Measurements from ENCODE around the gene SMIM44.

Gene SMIM44

DNA sequence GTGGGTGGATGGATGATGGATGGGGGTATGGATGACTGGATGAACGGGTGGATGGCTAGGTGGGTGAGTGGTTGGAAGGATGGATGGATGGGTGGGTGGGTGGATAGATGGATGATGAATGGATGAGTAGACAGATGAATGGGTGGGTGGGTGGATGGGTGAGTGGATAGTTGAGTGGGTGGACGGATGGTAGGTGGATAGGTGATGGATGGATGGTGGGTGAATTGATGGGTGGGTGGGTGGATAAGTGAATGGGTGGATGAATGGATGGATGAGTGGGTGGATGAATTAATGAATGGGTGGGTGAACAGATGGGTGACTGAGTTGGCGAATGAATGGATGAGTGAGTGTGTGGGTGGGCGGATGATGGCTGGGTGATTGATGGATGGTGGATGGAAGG, 7.8 kb downstream of the SMIM44 start:
- DNase-seq, result no peak

- DNase-seq, result no peak
These were observed 8.6 kb downstream of the SMIM44 start for GRCh38 chr19:3474614-3475013.

DNA sequence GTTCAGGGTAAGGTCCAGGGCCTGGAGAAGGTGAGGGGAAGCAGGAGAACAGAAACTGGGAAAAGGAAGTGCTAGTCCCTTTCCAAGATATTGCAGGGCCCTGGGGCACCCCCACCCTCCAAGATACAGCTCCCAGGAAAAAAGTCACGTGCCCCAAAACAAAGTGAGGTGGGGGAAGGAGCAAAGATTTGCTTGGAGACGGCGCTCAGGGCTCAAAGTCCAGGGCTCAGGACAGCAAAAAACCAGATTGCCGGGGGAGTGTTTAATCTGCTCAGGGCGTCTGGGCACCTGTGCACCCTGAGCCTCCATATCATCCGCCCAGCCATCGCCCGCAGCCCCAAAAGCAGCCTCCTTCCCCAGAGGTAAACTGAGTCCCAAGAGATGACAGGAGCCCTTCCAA, 9.2 kb downstream of the SMIM44 start:
- DNase-seq, result no peak

- DNase-seq, result no peak
These were observed 11.1 kb downstream of the SMIM44 start for GRCh38 chr19:3471954-3472655.

DNA sequence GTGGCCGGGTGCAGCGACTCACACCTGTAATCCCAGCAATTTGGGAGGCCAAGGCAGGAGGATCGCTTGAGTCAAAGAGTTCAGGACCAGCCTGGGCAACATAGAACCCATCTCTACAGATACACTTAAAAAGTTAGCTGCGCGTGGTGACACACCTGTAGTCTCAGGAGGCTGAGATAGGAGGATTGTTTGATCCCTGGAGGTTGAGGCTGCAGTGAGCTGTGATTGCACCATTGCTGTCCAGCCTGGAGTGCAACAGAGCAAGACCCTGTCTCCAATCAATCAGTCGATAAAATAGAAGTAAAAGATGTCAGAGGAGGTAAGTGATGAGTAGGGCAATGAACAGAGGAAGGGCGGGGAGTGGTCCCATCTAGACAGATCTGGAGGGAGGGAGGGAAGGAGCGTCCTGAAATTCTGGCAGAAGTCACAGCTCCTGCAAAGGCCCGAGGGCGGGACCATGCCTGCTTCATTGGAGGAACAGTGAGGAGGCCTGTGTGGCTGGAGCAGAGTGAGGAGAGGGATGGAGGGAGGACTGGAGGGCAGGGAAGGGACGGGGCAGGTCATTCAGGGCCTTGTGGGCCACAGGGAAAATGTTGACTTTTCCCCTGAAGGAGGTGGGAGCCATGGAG, 12.6 kb downstream of the SMIM44 start:
- no peak for DNase-seq

DNA sequence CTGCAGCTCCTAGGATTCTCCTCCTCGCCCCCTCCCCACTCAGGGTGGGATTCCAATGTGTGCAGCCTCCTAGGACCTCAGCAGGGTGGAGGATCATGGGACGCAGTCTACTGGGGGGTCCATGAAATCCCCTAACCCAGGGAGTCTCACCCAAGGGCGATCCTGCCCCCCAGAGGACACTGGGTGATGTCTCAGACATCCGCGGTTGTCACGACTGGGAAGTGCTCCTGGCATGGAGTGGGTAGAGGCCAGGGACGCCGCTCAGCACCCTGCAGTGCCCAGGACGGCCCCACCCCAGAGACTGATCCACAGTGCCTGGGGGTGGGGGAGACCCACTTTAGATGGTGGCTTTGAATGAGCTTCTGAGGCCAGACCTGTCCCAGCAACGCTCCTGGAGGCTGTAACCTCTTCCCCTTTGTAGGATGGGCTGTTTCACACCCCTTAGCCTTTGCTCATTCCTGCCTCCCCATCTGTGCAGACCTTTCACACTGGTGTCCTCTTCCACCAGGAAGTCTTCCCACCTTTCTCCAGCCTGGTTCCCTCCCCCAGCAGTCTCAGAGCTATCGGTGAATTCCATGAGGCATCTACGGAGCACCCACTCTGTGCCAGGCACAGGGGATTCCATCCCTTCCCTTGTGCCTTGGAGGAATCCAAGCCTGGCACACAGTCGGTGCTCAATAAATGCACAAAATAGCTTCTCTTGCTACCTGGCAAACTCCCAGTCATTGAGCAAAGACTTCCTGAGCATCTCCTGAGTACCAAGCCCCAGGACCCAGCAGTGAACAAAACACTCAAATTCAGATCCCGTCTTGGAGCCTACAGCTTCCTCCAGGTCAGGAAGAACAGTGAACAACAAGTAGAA, 13.4 kb downstream of the SMIM44 start:
- no peak for DNase-seq

- DNase-seq, result no peak
These were observed 15.0 kb downstream of the SMIM44 start for GRCh38 chr19:3468211-3468610.

DNA sequence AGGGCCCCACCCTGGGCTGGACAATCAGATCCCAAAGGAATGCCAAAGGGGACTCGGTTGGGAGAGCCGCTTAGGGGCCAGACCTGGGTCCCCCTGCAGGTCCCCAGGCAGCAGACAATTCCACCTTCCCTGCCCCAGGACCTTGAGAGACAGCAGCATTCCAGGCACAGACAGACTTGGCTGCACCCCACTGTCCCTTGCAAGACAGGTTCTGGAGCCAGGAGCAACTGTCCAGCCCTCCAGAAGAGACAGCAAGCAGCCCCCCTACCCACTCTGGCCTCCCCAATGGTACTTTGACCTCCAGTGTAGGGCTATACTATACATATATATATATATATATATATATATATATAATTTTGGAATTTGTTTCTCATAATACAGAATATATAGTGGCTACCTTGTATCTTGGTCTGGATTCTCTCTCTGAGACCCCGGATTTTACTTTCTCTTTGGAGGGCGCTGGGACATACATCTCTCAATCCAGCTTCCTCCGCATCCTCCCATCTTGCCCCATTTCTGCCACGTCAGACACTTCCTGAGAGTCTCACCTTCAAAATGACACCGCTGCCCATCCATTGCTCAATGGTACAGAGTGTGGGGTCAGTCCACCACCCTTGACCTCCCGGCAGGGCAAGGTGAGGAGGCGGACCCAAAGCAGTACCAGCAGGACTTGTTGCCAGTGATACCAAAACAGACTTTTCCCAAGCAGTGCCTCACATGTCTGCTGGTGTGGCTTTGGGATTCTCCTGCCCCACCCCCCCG, 15.6 kb downstream of the SMIM44 start:
- DNase-seq, result no peak

DNA sequence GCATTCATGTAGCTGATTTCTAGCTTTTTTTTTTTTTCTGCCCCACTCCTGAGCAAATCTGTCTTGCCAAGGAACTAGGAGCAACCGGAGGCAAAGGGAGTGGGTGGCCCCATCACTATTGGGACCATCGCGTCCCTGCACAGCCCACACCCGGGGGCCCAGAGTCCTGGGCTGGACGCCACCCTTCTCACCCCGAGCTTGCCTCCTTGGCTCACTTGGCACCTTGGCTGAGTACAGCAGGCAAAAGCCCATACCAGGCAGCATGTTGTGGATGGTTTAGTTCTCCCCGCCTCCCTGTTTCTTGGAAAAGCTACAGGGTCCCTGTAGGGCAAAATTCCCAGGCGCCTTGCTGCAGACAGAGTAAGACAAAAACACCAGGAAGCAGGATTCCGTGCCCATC, 16.6 kb downstream of the SMIM44 start:
- DNase-seq, result no peak

GRCh38 chr19:3465552-3465951, 17.7 kb downstream of the SMIM44 start:
- DNase-seq, result no peak

GRCh38 chr19:3464587-3465235, 18.5 kb downstream of the SMIM44 start:
- no peak for DNase-seq

GRCh38 chr19:3463714-3464586, 19.3 kb downstream of the SMIM44 start:
- DNase-seq, result no peak

DNA sequence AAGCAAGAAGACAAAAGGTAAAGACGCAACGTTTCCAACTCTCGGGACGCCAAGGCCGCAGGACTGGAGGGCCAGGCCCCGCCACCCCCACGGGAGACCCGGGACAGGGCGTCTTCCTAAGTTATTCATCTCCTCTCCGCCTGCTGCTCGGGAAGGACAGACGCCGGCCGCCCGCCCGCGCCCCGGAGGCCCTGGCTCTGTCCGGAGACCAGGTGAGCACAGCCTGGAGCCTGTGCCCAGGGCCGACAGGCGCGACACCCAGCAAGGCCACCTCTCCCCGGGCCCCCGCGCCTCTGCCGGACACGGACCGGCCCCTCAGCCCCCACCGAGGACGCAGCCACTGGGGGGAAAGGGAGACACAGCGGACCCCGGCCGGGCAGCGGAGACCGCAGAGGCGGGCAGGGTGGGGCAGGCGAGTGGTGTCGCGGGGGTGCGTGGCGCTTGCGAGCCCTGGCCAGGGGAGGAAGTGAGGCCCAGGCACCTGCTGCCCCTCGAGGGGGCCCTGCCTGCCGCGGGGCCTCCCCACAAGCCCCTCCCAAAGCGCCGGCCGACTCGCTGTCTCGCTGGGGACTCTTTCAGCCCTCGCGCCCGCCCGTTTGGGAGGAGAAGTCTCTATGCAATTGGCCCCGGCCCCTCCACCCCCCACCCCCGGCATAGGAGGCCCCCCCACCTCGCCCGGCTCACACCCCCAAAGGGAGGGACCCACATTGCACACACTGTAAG, 20.1 kb downstream of the SMIM44 start:
- DNase-seq, result no peak

DNA sequence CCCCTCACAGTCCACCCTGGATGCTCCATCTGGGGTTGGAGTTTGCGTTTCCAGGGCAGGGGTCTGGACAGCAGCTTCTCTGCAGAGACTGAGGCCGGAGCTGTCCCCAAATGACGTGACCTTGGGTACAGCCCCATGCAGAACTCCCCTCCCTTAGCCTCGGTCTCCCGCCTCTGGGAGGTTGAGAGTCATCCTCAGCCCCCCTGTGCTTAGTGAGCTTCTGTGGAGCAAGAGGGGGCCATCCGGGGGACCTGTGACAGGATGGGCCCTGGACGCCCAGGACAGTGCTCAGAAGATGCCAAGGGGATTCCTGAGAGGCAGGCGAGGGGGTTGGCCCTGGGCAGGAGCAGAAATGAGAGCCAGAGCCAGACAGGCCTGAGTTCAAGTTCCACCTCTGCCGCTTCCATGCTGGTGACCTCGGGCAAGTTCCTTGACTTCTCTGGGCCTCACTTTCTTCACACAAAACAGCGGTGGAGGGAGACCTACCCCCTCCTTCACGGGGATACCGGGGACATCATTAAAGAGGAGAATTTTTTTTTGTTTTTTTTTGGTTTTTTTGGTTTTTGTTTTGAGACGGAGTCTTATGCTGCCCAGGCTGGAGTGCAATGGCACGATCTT, 23.2 kb downstream of the SMIM44 start:
- DNase-seq, result no peak

DNA sequence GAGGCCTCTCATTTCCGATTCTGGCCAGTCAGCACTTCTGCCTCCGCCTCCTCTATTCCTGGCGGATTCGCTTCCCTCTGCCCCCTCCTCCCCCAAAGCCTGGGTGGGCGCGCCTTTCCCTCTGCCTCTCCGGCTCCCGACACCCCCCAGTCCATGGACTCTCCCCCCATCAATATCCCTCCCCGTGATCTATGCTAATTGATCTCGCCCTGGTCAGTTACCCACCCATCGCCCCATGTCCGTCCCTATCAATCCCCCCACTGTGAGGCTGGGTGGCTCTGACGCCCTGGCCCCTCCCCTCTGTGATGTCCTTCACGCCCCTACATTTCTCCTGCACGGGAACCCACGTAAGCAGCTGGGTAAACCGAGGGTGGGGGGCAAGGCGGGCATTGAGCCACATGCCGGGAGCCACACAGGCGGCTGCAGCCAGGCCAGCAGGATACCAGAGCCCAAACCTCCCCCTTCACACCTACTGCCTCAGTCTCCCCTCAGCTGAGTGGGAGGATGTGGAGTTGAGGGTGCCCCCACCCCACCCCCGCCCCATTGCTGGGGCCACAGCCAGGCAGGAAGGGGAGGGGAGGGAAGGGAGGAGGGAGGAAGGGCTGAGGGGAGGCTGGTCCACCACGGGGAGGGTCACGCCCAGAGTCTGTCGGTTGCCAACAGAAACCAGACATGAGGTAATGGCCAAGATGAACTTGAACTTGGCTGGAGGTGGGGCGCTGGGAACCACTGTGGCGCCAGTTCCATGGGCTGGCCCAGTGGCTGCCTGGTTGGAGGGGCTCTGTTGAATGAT, 24.0 kb downstream of the SMIM44 start:
- DNase-seq, result peak; percentile 81

- DNase-seq, result peak; percentile 55
These were observed 24.8 kb downstream of the SMIM44 start for GRCh38 chr19:3458229-3459088.

DNA sequence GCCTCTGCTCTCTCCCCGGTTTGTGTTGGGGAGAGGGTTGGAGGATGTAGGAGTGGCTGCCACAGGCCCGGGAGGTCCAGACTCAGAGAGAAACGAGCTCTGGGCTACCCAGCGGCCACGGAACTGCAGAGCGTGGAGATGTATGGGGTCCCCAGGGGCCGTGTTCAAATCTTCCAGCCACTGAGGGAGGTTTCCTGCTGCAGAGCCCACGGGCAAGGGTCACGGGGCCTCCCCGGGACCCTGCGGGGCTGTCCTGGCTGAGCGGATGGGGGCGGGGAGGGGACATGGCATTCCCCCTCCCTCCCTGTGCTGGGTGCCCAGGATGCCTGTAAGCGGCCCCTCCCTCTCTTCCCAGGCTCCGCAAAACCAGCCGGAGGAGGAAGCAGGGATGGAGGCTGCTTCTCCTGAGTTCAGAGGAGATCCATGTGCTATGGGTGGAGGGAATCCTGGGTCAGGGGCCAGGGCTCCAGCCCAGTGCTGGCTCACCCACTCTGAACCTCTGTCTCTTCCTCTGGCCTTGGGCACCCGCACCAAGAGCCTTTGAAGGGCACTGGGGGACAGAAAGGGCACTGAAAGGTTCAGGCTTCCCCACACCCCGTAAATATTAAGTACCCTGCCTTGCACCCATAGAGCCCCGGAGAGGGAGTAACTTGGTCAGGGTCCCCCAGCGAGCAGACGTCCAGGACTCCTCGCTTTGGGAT, 25.6 kb downstream of the SMIM44 start:
- DNase-seq, result no peak

Measured in fibroblast of skin of right quadriceps (primary cell).